Karpas-422 (cell line): ENCODE data around the gene CDC34. TPM values are rescaled to one million over a fixed set of nuclear protein-coding genes. Genes with fewer than 3 reads are reported as not detected.
"Not testable (repeated sequence)": the region's sequence is repeated elsewhere in the genome, so short reads cannot be mapped to it uniquely, and the experiment has no call there.

ENCODE experiments used
- DNase-seq: peaks from one replicate; pipeline ENCODE4 v3.0.0-alpha.2; 2015
- H2AFZ ChIP-seq: fragments of 200-600 bp; sonication (generic); 2 replicates; pipeline ENCODE4 v1.6.1; 2014; ENCODE audit warnings: antibody characterized with exemption, low read length, mixed read lengths
- H3K27ac ChIP-seq: fragments of 200-600 bp; sonication (generic); 2 replicates; pipeline ENCODE4 v1.5.1; 2014; ENCODE audit warnings: mild to moderate bottlenecking, low read length, moderate library complexity
- H3K27me3 ChIP-seq: fragments of 200-600 bp; sonication (generic); 2 replicates; pipeline ENCODE4 v1.6.1; 2014; ENCODE audit warnings: low read length, mixed read lengths
- H3K36me3 ChIP-seq: fragments of 200-600 bp; sonication (generic); 2 replicates; pipeline ENCODE4 v1.6.1; 2014; ENCODE audit warnings: low read length, mixed read lengths; ENCODE audit not compliant: insufficient read depth
- H3K4me1 ChIP-seq: fragments of 200-600 bp; sonication (generic); 2 replicates; pipeline ENCODE4 v1.6.1; 2014; ENCODE audit warnings: mild to moderate bottlenecking, low read length, mixed read lengths
- H3K4me2 ChIP-seq: fragments of 200-600 bp; sonication (generic); 2 replicates; pipeline ENCODE4 v1.6.1; 2014; ENCODE audit warnings: low read length, low read depth, mild to moderate bottlenecking; ENCODE audit not compliant: poor library complexity, severe bottlenecking
- H3K4me3 ChIP-seq: fragments of 200-600 bp; sonication (generic); 2 replicates; pipeline ENCODE4 v1.5.1; 2014; ENCODE audit warnings: mild to moderate bottlenecking, antibody characterized with exemption, low read length, mixed read lengths
- H3K79me2 ChIP-seq: fragments of 200-600 bp; sonication (generic); 2 replicates; pipeline ENCODE4 v1.6.1; 2014; ENCODE audit warnings: mild to moderate bottlenecking, low read length, mixed read lengths
- H3K9ac ChIP-seq: fragments of 200-600 bp; sonication (generic); 2 replicates; pipeline ENCODE4 v1.6.0; 2014; ENCODE audit warnings: low read length
- H3K9me2 ChIP-seq: fragments of 200-600 bp; sonication (generic), shearing (Covaris generic); replicated peaks from 2 replicates; pipeline ENCODE4 v1.6.0; 2014; ENCODE audit warnings: mild to moderate bottlenecking, low read length, moderate library complexity; ENCODE audit not compliant: insufficient read depth
- H3K9me3 ChIP-seq: fragments of 300-700, 200-600 bp; sonication (generic); 2 replicates; pipeline ENCODE4 v1.6.1; 2014; ENCODE audit warnings: low read length, mixed read lengths
- H4K20me1 ChIP-seq: fragments of 200-600 bp; sonication (generic); 2 replicates; pipeline ENCODE4 v1.6.1; 2014; ENCODE audit warnings: mild to moderate bottlenecking, antibody characterized with exemption, low read length, low read depth; ENCODE audit not compliant: insufficient read depth
- total RNA-seq: library from RNA; depleted of rRNA; stranded (reverse); fragments of >200 nt; shearing (Covaris generic); gene quantifications from 2 replicates; pipeline ENCODE4 v1.2.3, GENCODE V29; 2014; ENCODE audit warnings: low replicate concordance

Gene CDC34
- total RNA-seq, 1 experiment from 2014 or later = 25.7 TPM

- Histone ChIP-seq H3K9me2 (no peaks in the 10 kb centered on the region), H4K20me1 (peaks cover 16% of the 10 kb centered on the region; the same call in 1 of the 2 replicates), H3K4me2 (no peak overlapping the region), H3K4me1 (peaks cover 5% of the 10 kb centered on the region), H3K9ac (no peak overlapping the region), H3K27me3 (no peaks in the 10 kb centered on the region), H3K79me2 (peaks cover 2% of the 10 kb centered on the region), H3K9me3 (no peaks in the 10 kb centered on the region), H3K36me3 (0 out of 2 replicates have a peak, but pooled peaks cover 2% of the 10 kb centered on the region), H2AFZ (no peak overlapping the region), H3K4me3 (no peak overlapping the region), H3K27ac (no peak overlapping the region)
- no peak for DNase-seq
Observed at GRCh38 chr19:583198-583967, 51.8 kb downstream of the CDC34 start.

DNA sequence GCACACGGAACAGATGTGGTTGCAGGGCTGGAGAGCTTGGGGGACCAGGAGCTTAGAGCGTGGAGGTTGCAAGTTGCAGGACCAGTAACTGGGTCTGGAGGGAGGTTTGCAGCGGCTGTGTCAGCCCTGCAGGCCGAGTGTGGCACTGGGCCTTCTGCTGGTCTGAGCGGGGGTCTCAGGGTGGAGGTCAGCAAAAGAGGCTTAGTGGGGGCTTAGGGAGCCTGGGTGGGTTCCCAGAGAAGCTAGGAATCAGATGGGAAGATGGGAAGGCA, 52.3 kb downstream of the CDC34 start:
- peaks cover 8% of the 10 kb centered on the region for H3K4me1 ChIP-seq
- no peak for DNase-seq
- no peaks in the 10 kb centered on the region for H3K9me2 ChIP-seq
- H3K27me3 ChIP-seq = no peaks in the 10 kb centered on the region
- no peak overlapping the region for H3K4me3 ChIP-seq
- H3K27ac ChIP-seq = no peak overlapping the region
- H3K4me2 ChIP-seq = no peak overlapping the region
- 0 out of 2 replicates have a peak, but pooled peaks cover 2% of the 10 kb centered on the region for H3K36me3 ChIP-seq
- H4K20me1 ChIP-seq = peaks cover 15% of the 10 kb centered on the region; the same call in 1 of the 2 replicates
- no peak overlapping the region for H3K9ac ChIP-seq
- no peaks in the 10 kb centered on the region; the same call in 1 of the 2 replicates for H3K79me2 ChIP-seq
- H3K9me3 ChIP-seq = no peaks in the 10 kb centered on the region
- no peak overlapping the region for H2AFZ ChIP-seq

GRCh38 chr19:584240-585001, 52.9 kb downstream of the CDC34 start:
- DNase-seq = peak; percentile 87
- Histone ChIP-seq H3K27ac (no peak overlapping the region), H3K9me2 (no peaks in the 10 kb centered on the region), H4K20me1 (peaks cover 15% of the 10 kb centered on the region; the same call in 1 of the 2 replicates), H3K9ac (no peak overlapping the region), H3K27me3 (no peaks in the 10 kb centered on the region), H3K4me2 (no peak overlapping the region), H3K79me2 (no peaks in the 10 kb centered on the region; the same call in 1 of the 2 replicates), H2AFZ (no peak overlapping the region), H3K4me1 (peaks cover 8% of the 10 kb centered on the region), H3K4me3 (no peak overlapping the region), H3K36me3 (0 out of 2 replicates have a peak, but pooled peaks cover 2% of the 10 kb centered on the region), H3K9me3 (no peaks in the 10 kb centered on the region)

- H3K4me1 ChIP-seq, H3K4me2 ChIP-seq, H3K27ac ChIP-seq, H3K79me2 ChIP-seq, H3K9me2 ChIP-seq, H2AFZ ChIP-seq, H3K27me3 ChIP-seq, DNase-seq, H3K4me3 ChIP-seq, H3K36me3 ChIP-seq, H3K9me3 ChIP-seq, H3K9ac ChIP-seq: not testable (repeated sequence)
- H4K20me1 ChIP-seq = peaks cover 15% of the 10 kb centered on the region; the same call in 1 of the 2 replicates
Observed at GRCh38 chr19:585146-585545, 53.6 kb downstream of the CDC34 start.

DNA sequence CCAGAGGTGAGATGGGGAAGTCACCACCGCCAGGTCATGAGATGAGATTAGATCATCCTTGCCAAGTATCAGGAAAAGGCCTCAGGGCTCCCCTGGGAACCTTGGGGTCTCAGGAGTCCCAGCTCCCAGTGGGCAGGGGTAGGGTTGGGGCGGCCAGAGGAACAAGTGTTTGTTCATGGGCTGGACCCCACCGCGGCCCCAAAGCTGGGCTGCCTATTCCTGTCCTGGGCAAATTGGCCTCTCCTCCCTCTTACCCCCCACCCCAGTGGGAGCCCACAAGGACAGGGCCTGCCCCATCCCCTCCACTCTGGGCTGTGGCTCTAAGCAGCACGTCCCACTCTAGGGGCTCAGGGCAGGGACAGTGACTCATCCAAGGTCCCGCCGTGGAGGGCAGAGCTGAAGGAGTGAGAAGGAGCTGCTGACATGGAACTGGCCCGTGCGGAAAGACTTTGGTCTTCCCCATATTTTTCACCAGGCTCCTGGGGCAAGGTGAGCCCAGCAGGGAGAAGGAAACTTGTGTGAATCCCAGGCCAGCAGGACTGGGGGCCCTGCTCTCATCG, 54.1 kb downstream of the CDC34 start:
- DNase-seq = no peak
- Histone ChIP-seq H2AFZ (no peak overlapping the region), H3K9ac (no peak overlapping the region), H3K9me2 (no peaks in the 10 kb centered on the region), H3K79me2 (no peaks in the 10 kb centered on the region), H3K27me3 (no peaks in the 10 kb centered on the region), H4K20me1 (peaks cover 15% of the 10 kb centered on the region; the same call in 1 of the 2 replicates), H3K4me2 (no peak overlapping the region), H3K9me3 (no peaks in the 10 kb centered on the region), H3K4me3 (no peak overlapping the region), H3K27ac (no peak overlapping the region), H3K36me3 (0 out of 2 replicates have a peak, but pooled peaks cover 2% of the 10 kb centered on the region), H3K4me1 (peaks cover 8% of the 10 kb centered on the region)

- peaks cover 12% of the 10 kb centered on the region; the same call in 1 of the 2 replicates for H4K20me1 ChIP-seq
- peaks cover 8% of the 10 kb centered on the region for H3K4me1 ChIP-seq
- DNase-seq = peak; percentile 90
- H3K9me3 ChIP-seq = no peaks in the 10 kb centered on the region
- peak overlapping the region; percentile 50 for H3K4me2 ChIP-seq
- H3K9me2 ChIP-seq = no peaks in the 10 kb centered on the region
- H3K27ac ChIP-seq = no peak overlapping the region
- no peaks in the 10 kb centered on the region for H3K36me3 ChIP-seq
- H3K79me2 ChIP-seq = no peaks in the 10 kb centered on the region
- peak overlapping the region; percentile 47 for H3K9ac ChIP-seq
- H2AFZ ChIP-seq = no peak overlapping the region
- peak overlapping the region; percentile 19; the same call in 1 of the 2 replicates for H3K4me3 ChIP-seq
- H3K27me3 ChIP-seq = no peaks in the 10 kb centered on the region
Observed at GRCh38 chr19:588093-588740, 56.7 kb downstream of the CDC34 start.

DNA sequence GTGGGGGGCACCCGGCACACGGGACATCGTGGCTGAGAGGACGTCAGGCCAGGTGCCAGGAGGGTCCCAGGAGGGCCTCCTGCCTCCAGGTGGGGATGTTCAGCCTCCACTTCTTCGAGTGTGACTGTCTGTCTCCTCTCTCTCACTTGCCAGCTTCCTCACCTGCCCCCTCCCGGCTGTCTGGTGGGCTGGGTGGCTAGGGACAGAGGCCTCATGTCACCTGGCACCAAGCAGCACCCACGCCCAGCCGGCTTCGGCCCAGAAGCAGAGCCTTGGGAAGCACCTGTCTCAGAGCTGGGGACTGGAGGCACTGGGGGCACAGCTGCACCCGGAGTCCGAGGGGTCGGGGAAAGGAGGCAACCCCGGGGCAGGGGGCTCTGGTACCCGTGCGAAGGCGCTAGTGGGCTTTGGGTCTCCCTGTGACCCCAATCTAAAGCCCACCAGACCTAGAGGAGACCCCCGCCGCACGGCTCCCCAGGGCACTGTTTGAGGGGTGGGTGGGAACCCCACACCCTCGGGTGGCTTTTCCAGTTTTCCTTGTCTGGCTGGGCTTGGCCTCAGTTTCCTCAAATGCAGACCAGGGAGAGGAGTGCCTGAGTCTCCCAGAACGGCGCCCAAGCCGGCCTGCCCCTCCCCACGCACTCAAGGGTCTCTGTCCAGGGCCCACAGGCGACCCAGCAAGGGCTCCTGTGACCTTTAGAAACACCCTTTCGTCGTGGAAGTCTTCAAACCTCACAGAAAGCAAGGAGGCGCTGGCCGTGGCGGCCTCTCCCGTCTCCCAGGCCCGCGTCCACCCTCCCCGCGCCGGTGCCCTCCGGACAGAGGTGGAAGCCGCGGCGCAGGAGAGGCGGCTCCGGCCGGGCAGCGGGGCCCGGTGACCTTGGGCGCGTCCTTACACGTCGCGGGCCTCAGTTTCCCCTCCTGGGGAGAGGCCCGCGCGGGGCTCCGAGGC, 57.5 kb downstream of the CDC34 start:
- peak; percentile 65 for DNase-seq
- no peaks in the 10 kb centered on the region for H3K36me3 ChIP-seq

More for the DNA sequence above, 57.5 kb downstream of the CDC34 start:
- Histone ChIP-seq H2AFZ (no peak overlapping the region), H3K4me3 (no peak overlapping the region; the same call in 1 of the 2 replicates), H3K79me2 (no peaks in the 10 kb centered on the region), H3K9ac (peak overlapping the region; percentile 47), H3K4me1 (peaks cover 8% of the 10 kb centered on the region), H3K9me2 (no peaks in the 10 kb centered on the region), H3K27ac (no peak overlapping the region), H3K4me2 (peak overlapping the region; percentile 50), H3K9me3 (no peaks in the 10 kb centered on the region), H4K20me1 (peaks cover 4% of the 10 kb centered on the region; the same call in 1 of the 2 replicates), H3K27me3 (no peaks in the 10 kb centered on the region)
